GM18867 (cell line): ENCODE measurements around the gene GGA1.
A peak's percentile ranks its signal among the peaks of the same experiment; 100 is the strongest.

ENCODE experiments used
- ATAC-seq: cut with Tn5 transposase; IDR thresholded peaks from one replicate; pipeline ENCODE4 v1.9.1; 2021; ENCODE audit warnings: mild to moderate bottlenecking, moderate library complexity; ENCODE audit not compliant: unreplicated experiment

GGA1 gene

GRCh38 chr22:37627121-37627520, 18.5 kb downstream of the GGA1 start:
- no peak for ATAC-seq

GRCh38 chr22:37627545-37627944, 18.9 kb downstream of the GGA1 start:
- ATAC-seq = no peak

GRCh38 chr22:37628830-37629229, 20.2 kb downstream of the GGA1 start:
- no peak for ATAC-seq

GRCh38 chr22:37629928-37630327, 21.3 kb downstream of the GGA1 start:
- ATAC-seq = no peak

GRCh38 chr22:37630839-37631435, 22.3 kb downstream of the GGA1 start:
- ATAC-seq = no peak

- ATAC-seq = no peak
Observed at GRCh38 chr22:37631448-37632173, 23.0 kb downstream of the GGA1 start.

GRCh38 chr22:37632174-37633088, 23.8 kb downstream of the GGA1 start:
- ATAC-seq = peak; percentile 18

- ATAC-seq = peak; percentile 47
Observed at GRCh38 chr22:37633089-37633624, 24.5 kb downstream of the GGA1 start.

GRCh38 chr22:37633625-37634416, 25.2 kb downstream of the GGA1 start:
- peak; percentile 40 for ATAC-seq

GRCh38 chr22:37634417-37634924, 25.8 kb downstream of the GGA1 start:
- no peak for ATAC-seq

GRCh38 chr22:37635157-37635556, 26.5 kb downstream of the GGA1 start:
- no peak for ATAC-seq

GRCh38 chr22:37636186-37636948, 27.7 kb downstream of the GGA1 start:
- no peak for ATAC-seq

- ATAC-seq = no peak
Observed at GRCh38 chr22:37636949-37637273, 28.3 kb downstream of the GGA1 start.

GRCh38 chr22:37638391-37639069, 29.9 kb downstream of the GGA1 start:
- ATAC-seq = no peak

- ATAC-seq = no peak
Observed at GRCh38 chr22:37639070-37639760, 30.6 kb downstream of the GGA1 start, which contains the start of gene SH3BP1. TSS of gene SH3BP1 (plus strand) at chr22:37639669. CDS start at chr22:37639788, 119 bp downstream.

- no peak for ATAC-seq
Observed at GRCh38 chr22:37639771-37640590, 31.3 kb downstream of the GGA1 start.
